Measurements from ENCODE around the gene SUN1. TPM values are rescaled to one million over a fixed set of nuclear protein-coding genes. Genes with fewer than 3 reads are reported as not detected.

The SUN1 gene
- total and polyA plus RNA-seq, 2 donors (not counting 1 experiment from before 2014, with no cell fraction given) = 198 to 254 TPM

DNA sequence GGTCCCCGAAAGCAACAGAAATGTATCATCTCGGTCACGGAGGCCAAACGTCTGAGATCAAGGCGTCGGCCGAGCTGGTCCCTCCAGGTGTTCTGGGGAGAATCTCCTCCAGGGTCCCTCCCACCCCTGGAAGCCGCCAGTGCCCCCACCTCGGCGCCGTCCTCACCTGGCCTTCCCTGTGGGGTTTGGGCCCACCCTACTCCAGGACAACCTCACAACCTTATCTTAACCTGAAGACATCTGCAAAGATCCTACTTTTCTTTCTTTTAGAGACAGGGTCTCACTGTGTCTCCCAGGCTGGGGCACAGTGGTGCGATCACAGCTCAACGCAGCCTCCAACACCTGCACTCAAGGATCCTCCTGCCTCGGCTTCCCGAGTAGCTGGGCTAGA, 88.8 kb downstream of the SUN1 start:
- CTCF ChIA-PET = interaction anchor here (2.1 to 3.1 kb wide), 2 partner anchors 11 to 255 kb away, joined by 5 to 14 read pairs; no protein-coding TSS in a partner anchor
- intact Hi-C loops (cut with micrococcal nuclease) = loop anchor here (5.0 kb wide), 1 partner anchor 101 kb away; no protein-coding TSS in a partner anchor
- no peaks in the 10 kb centered on the region for H3K27me3 Mint-ChIP-seq

More for the DNA sequence above, 88.8 kb downstream of the SUN1 start:
- WGBS (ENCODE audit: insufficient coverage) = 84% methylated on average over 13 of the region's 15 CpGs
- ATAC-seq (ENCODE audit: low read depth) = no peak
- POLR2A ChIA-PET = no interaction called here
- Histone ChIP-seq H3K79me2 (ENCODE audit: control insufficient read depth, insufficient read depth, low read length) (no peaks in the 10 kb centered on the region), H2AFZ (ENCODE audit: insufficient read depth, low read depth, low read length, poor library complexity, severe bottlenecking) (no peak overlapping the region), H3K9ac (ENCODE audit: low read length) (no peak overlapping the region), H3K27ac (ENCODE audit: low read length in 2 of 2) (no peak overlapping the region), H3K36me3 (replicated peaks in 1 of 2; ENCODE audit: control extremely low read depth in 1 of 2, control insufficient read depth in 1 of 2, extremely low read depth in 1 of 2, insufficient read depth in 2 of 2, low read length in 1 of 2) (no peaks in the 10 kb centered on the region), H3K4me2 (replicated peaks; ENCODE audit: low read depth, low read length, poor library complexity, severe bottlenecking) (no peak overlapping the region), H3K4me1 (ENCODE audit: control insufficient read depth in 2 of 2, insufficient read depth in 2 of 2, low read length in 2 of 2) (peaks cover 30 to 51% of the 10 kb centered on the region in 2 donors), H3K9me3 (ENCODE audit: control extremely low read depth in 1 of 3, control insufficient read depth in 2 of 3, insufficient read depth in 1 of 3, low read length in 2 of 3) (peaks cover 0 to 4% (median 0%) of the 10 kb centered on the region in 3 donors), H3K27me3 (replicated peaks in 1 of 4; ENCODE audit: control extremely low read depth in 1 of 4, control insufficient read depth in 3 of 4, insufficient read depth in 4 of 4, low read length in 3 of 4) (no peaks in the 10 kb centered on the region), H4K20me1 (ENCODE audit: control insufficient read depth, insufficient read depth, low read length, poor library complexity, severe bottlenecking) (no peaks in the 10 kb centered on the region), H3K4me3 (ENCODE audit: control extremely low read depth in 1 of 5, extremely low read depth in 1 of 5, insufficient read depth in 1 of 5, low read depth in 2 of 5, low read length in 4 of 5) (no peak overlapping the region)
- H3K4me1 Mint-ChIP-seq = peaks cover 31% of the 10 kb centered on the region
- no peaks in the 10 kb centered on the region for H3K9me3 Mint-ChIP-seq (ENCODE audit: insufficient read depth)
- H3K27ac Mint-ChIP-seq = peak overlapping the region; percentile 37
- peak overlapping the region; percentile 39 for H3K4me3 Mint-ChIP-seq
- TF ChIP-seq, protein P1, sequence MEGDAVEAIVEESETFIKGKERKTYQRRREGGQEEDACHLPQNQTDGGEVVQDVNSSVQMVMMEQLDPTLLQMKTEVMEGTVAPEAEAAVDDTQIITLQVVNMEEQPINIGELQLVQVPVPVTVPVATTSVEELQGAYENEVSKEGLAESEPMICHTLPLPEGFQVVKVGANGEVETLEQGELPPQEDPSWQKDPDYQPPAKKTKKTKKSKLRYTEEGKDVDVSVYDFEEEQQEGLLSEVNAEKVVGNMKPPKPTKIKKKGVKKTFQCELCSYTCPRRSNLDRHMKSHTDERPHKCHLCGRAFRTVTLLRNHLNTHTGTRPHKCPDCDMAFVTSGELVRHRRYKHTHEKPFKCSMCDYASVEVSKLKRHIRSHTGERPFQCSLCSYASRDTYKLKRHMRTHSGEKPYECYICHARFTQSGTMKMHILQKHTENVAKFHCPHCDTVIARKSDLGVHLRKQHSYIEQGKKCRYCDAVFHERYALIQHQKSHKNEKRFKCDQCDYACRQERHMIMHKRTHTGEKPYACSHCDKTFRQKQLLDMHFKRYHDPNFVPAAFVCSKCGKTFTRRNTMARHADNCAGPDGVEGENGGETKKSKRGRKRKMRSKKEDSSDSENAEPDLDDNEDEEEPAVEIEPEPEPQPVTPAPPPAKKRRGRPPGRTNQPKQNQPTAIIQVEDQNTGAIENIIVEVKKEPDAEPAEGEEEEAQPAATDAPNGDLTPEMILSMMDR (IDR thresholded peaks at IDR 0.05) = no peak
- no peak for TF ChIP-seq EZH2 (IDR thresholded peaks at IDR 0.05; ENCODE audit: borderline replicate concordance, insufficient read depth, low read depth, low read length, poor library complexity, severe bottlenecking)
- DNase-seq = no peak
